Esophagus squamous epithelium (tissue), 5 donors: ENCODE results near the gene TMEM63B. TPM values are rescaled to one million over a fixed set of nuclear protein-coding genes. Genes with fewer than 3 reads are reported as not detected.

Experiments
- DNase-seq: peaks from one replicate; lab custom pipeline; 2025; lab: John Stamatoyannopoulos, UW
- H3K27ac ChIP-seq, 4 donors: fragments of 200-600 bp; sonication (generic); one replicate each; pipeline ENCODE4 v1.5.1; 2016 to 2019; ENCODE audit warnings: mild to moderate bottlenecking in 1 of 4
- H3K27me3 ChIP-seq, 4 donors: fragments of 200-600 bp; sonication (generic); 1 replicate in 3 of 4; 2 replicates in 1 of 4; pipeline versions ENCODE4 v1.5.1 to v1.6.0; 2017 to 2021; ENCODE audit warnings: antibody characterized with exemption in 1 of 4
- H3K36me3 ChIP-seq, 3 donors: fragments of 200-600 bp; sonication (generic); one replicate each; pipeline ENCODE4 v1.5.1; 2016 to 2019
- H3K4me1 ChIP-seq, 3 donors: fragments of 200-600 bp; sonication (generic); one replicate each; pipeline ENCODE4 v1.5.1; 2017 to 2019
- H3K4me3 ChIP-seq, 4 donors: fragments of 200-600 bp; sonication (generic); 1 replicate in 3 of 4; 2 replicates in 1 of 4; pipeline ENCODE4 v1.5.1; 2016 to 2019; ENCODE audit warnings: mild to moderate bottlenecking in 2 of 4, moderate library complexity in 1 of 4
- H3K9me3 ChIP-seq, 3 donors: fragments of 200-600 bp; sonication (generic); one replicate each; pipeline ENCODE4 v1.5.1; 2016 to 2019
- POLR2A ChIP-seq, 4 donors: fragments of 450-650 bp; IDR thresholded peaks; one replicate each; pipeline ENCODE4 v1.6.1; 2017; ENCODE audit warnings: antibody characterized with exemption in 4 of 4, mild to moderate bottlenecking in 4 of 4, moderate library complexity in 3 of 4
- WGBS, 2 donors: methylation state at CpG; one replicate each; pipeline ENCODE4 v1.1.5; 2018; 5-methylcytosine and 5-hydroxymethylcytosine counted together
- intact Hi-C: fragments of 100-400 bp; cut with DNase I; formaldehyde crosslinking; loops from one replicate; pipeline ENCODE4 v1.15.0; 2022
- total RNA-seq, 4 donors: library from RNA; depleted of rRNA; stranded (reverse); fragments of >200 nt; gene quantifications; one replicate each; pipeline ENCODE4 v1.1.0, GENCODE V29; 2016
- TF ChIP-seq, protein P1 (sequence below), 6 experiments: fragments of 450-650 bp in 4 of 6; fragments of 200-600 bp in 2 of 6; sonication (generic) in 2 of 6; IDR thresholded peaks; one replicate each; pipeline ENCODE4 v1.5.1; 2016 to 2019; ENCODE audit warnings: antibody characterized with exemption in 6 of 6, mild to moderate bottlenecking in 4 of 6, moderate library complexity in 4 of 6
- donor health status: DM: yes; HTN: yes; CAD: no.

Gene TMEM63B
- total RNA-seq, 4 donors from 2014 or later = 27.8 to 56.3 (median 45.5) TPM

- DNase-seq = no peak
- WGBS, 2 donors = 24 to 25% methylated on average over 2 to 3 of the region's 3 CpGs
- H3K27ac ChIP-seq = no peak overlapping the region
- no peaks in the 10 kb centered on the region for H3K27me3 ChIP-seq
- no peak for TF ChIP-seq POLR2A (IDR thresholded peaks at IDR 0.05)
- TF ChIP-seq, protein P1, sequence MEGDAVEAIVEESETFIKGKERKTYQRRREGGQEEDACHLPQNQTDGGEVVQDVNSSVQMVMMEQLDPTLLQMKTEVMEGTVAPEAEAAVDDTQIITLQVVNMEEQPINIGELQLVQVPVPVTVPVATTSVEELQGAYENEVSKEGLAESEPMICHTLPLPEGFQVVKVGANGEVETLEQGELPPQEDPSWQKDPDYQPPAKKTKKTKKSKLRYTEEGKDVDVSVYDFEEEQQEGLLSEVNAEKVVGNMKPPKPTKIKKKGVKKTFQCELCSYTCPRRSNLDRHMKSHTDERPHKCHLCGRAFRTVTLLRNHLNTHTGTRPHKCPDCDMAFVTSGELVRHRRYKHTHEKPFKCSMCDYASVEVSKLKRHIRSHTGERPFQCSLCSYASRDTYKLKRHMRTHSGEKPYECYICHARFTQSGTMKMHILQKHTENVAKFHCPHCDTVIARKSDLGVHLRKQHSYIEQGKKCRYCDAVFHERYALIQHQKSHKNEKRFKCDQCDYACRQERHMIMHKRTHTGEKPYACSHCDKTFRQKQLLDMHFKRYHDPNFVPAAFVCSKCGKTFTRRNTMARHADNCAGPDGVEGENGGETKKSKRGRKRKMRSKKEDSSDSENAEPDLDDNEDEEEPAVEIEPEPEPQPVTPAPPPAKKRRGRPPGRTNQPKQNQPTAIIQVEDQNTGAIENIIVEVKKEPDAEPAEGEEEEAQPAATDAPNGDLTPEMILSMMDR (IDR thresholded peaks at IDR 0.05) = peak; percentile 72 to 87 (median 77)
- no peaks in the 10 kb centered on the region for H3K9me3 ChIP-seq
- intact Hi-C loops = loop anchor here (10.0 kb wide), 1 partner anchor 158 kb away; the partner anchor contains the start of gene SLC35B2
- no peak overlapping the region for H3K4me3 ChIP-seq
- peaks cover 0 to 5% (median 0%) of the 10 kb centered on the region in 3 donors for H3K4me1 ChIP-seq
- H3K36me3 ChIP-seq = peaks cover 0 to 25% (median 0%) of the 10 kb centered on the region in 3 donors
Measured at GRCh38 chr6:44096612-44097011, 30.7 kb upstream of the TMEM63B start.

DNA sequence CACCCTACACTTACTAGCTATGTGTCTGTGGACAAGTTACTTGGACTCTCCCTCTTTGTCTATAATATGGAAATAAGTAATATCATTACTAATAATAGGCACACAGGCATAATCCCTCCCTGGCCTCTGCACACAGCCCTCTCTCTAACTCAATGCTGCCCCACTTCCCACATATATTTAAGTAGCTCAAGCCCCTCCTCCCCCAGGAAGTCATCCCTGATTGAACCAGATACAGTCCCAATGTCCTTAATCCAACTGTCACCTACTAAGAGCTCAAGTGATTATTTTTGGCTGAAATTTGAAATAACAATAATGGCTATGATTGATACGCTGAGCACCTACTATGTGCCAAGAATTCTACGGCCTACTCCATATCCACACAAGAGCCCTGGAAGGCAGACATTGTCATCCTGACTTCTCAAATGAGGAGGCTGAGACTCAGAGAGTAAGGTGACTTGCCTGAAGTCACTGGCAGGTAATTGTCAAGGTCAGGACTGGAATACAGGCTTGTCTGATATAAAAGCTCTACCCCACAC lies 29.5 kb upstream of the TMEM63B start:
- WGBS, 2 donors = 94 to 100% methylated on average over 1 to 2 of the region's 2 CpGs
- TF ChIP-seq, protein P1 (IDR thresholded peaks at IDR 0.05) = no peak
- intact Hi-C loops = loop anchor here (10.0 kb wide), 1 partner anchor 157 kb away; the partner anchor contains the start of gene SLC35B2
- peaks cover 0 to 5% (median 0%) of the 10 kb centered on the region in 3 donors for H3K4me1 ChIP-seq
- H3K27me3 ChIP-seq = no peaks in the 10 kb centered on the region
- H3K36me3 ChIP-seq = peaks cover 0 to 25% (median 0%) of the 10 kb centered on the region in 3 donors
- H3K9me3 ChIP-seq = no peaks in the 10 kb centered on the region
- DNase-seq = no peak
- H3K4me3 ChIP-seq = no peak overlapping the region
- no peak overlapping the region for H3K27ac ChIP-seq

DNA sequence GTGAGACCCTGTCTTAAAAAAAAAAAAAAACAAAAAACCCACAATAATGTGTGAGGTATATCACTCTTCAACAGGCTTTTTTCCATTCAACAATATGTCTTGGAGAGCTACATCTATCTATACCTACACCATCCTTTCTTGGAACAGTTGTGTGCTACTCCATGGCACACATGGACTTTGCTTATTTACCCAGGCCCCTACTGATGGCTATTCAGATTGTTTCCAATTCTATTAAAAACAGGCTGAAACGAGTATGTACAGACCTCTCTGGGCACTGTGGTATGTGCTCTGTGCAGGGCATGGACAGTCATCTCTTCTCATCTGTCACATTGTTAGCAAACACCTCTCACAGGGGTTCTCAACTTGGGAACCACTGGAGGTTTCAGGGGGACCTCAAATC lies 28.2 kb upstream of the TMEM63B start:
- Histone ChIP-seq H3K4me3 (no peak overlapping the region), H3K27me3 (no peaks in the 10 kb centered on the region), H3K9me3 (no peaks in the 10 kb centered on the region), H3K27ac (no peak overlapping the region), H3K4me1 (peaks cover 0 to 10% (median 0%) of the 10 kb centered on the region in 3 donors), H3K36me3 (peaks cover 0 to 35% (median 2%) of the 10 kb centered on the region in 3 donors)
- 40 to 44% methylated on average over 1 of the region's 1 CpG for WGBS, 2 donors
- intact Hi-C loops = loop anchor here (10.0 kb wide), 1 partner anchor 156 kb away; the partner anchor contains the start of gene SLC35B2
- TF ChIP-seq, protein P1 (IDR thresholded peaks at IDR 0.05) = no peak
- TF ChIP-seq POLR2A (IDR thresholded peaks at IDR 0.05) = no peak
- DNase-seq = no peak

GRCh38 chr6:44100088-44100550 lies 27.2 kb upstream of the TMEM63B start:
- peaks cover 0 to 40% (median 4%) of the 10 kb centered on the region in 3 donors for H3K36me3 ChIP-seq
- DNase-seq = no peak
- no peak overlapping the region for H3K27ac ChIP-seq
- H3K4me3 ChIP-seq = no peak overlapping the region
- WGBS, 2 donors = 29 to 46% methylated on average over 1 of the region's 1 CpG
- no peaks in the 10 kb centered on the region for H3K27me3 ChIP-seq
- intact Hi-C loops = loop anchor here (2.0 kb wide), 1 partner anchor 53 kb away; no protein-coding TSS in a partner anchor
- H3K9me3 ChIP-seq = no peaks in the 10 kb centered on the region
- TF ChIP-seq POLR2A (IDR thresholded peaks at IDR 0.05) = no peak
- TF ChIP-seq, protein P1 (IDR thresholded peaks at IDR 0.05) = peak in 5 of 6 experiments; percentile 21 to 67 (median 44)
- H3K4me1 ChIP-seq = peaks cover 0 to 17% (median 0%) of the 10 kb centered on the region in 3 donors

DNA sequence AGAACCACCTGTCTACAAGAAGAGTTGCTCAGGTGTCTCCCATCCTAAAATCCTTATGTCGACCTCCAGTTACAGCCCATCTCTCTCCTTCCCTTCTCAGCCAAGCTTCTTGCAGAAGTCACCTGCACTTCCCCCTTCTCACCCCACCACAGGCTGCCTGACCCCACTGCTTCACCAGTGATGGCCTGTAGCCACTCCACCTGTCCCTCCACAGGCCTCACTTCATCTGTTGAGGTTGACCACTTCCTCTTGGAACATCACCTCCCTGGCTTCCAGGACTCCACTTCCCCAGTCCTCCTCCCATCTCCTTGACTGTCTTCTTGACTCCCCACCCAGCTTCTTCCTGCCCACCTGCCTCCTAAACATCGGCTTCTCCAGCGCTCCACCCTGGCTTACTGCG lies 25.5 kb upstream of the TMEM63B start:
- Histone ChIP-seq H3K9me3 (no peaks in the 10 kb centered on the region), H3K4me3 (no peak overlapping the region), H3K4me1 (peaks cover 0 to 23% (median 8%) of the 10 kb centered on the region in 3 donors), H3K36me3 (peaks cover 0 to 57% (median 4%) of the 10 kb centered on the region in 3 donors), H3K27me3 (no peaks in the 10 kb centered on the region), H3K27ac (no peak overlapping the region)
- no peak for DNase-seq
- intact Hi-C loops = loop anchor here (2.0 kb wide), 1 partner anchor 51 kb away; no protein-coding TSS in a partner anchor
- TF ChIP-seq, protein P1 (IDR thresholded peaks at IDR 0.05) = no peak
- TF ChIP-seq POLR2A (IDR thresholded peaks at IDR 0.05) = no peak
- WGBS, 2 donors = 84 to 88% methylated on average over 4 of the region's 4 CpGs
